ENCODE measurements around the gene TESMIN. TPM values are rescaled to one million over a fixed set of nuclear protein-coding genes. Genes with fewer than 3 reads are reported as not detected.

TESMIN gene
- total RNA-seq, 1 experiment from 2014 or later: 78.8 TPM

DNA sequence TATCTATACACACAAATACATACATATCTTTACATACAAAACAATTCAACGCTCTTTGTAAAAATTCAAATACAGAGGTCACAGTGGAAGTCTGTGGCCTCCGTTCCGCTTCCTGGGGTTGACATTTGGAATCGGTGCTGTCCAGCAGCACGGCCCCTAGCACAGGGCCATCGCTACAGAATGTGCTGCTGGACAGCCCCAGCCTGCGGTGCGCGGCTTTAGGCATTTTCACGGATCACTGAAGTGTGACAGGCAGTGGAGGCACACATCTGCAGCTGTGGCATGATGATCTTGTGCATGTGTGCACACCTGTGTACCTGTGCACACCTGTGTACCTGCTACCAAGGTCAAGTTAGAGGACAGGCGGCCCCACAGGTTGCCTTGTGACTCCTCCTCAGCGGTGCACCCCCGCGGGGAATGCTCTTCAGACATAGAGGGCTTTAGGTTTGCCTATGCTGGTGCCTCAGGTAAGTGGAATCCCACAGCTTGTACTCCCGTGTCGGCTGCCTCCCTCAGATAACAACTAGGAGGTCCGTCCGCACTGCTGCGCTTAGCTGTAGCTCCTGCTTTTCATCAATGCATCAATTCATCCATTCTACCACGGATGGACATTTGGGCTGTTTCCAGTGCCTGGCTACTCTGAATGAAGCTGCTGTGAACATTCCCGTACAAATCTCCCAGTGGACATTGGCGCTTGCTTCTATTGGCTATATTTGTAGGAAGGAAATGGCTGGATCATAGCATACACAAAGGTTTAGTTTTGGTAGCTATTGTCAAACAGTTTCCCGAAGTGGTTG lies 37.1 kb downstream of the TESMIN start:
- Mint-ChIP-seq H3K4me1 (peaks cover 16% of the 10 kb centered on the region), H3K9me3 (no peaks in the 10 kb centered on the region; the same call in 1 of the 2 replicates), H3K36me3 (peaks cover 4% of the 10 kb centered on the region; the same call in 1 of the 2 replicates), H3K27me3 (ENCODE audit: low read depth) (no peaks in the 10 kb centered on the region), H3K27ac (peak overlapping the region; percentile 17), H3K4me3 (no peak overlapping the region)
- no peak for ATAC-seq
- no peak for DNase-seq (ENCODE audit: low spot score)
- TF ChIP-seq RORB (CRISPR knock-in tag; IDR thresholded peaks at IDR 0.05) (no peak), SP1 (CRISPR knock-in tag; conservative IDR thresholded peaks at IDR 0.05) (no peak), ZNF317 (CRISPR knock-in tag; IDR thresholded peaks at IDR 0.05; ENCODE audit: borderline replicate concordance, low read depth) (no peak), FOXJ3 (CRISPR knock-in tag; IDR thresholded peaks at IDR 0.05; ENCODE audit: borderline replicate concordance) (no peak), ZNF416 (CRISPR knock-in tag; IDR thresholded peaks at IDR 0.05) (no peak), TCF7 (CRISPR knock-in tag; IDR thresholded peaks at IDR 0.05; ENCODE audit: low read depth) (no peak)
- ChIA-PET CTCF (interaction anchor here (0.6 to 1.1 kb wide), 4 partner anchors 8 to 651 kb away, joined by 3 to 6 read pairs (median 4); no protein-coding TSS in a partner anchor), POLR2A (no interaction called here)

DNA sequence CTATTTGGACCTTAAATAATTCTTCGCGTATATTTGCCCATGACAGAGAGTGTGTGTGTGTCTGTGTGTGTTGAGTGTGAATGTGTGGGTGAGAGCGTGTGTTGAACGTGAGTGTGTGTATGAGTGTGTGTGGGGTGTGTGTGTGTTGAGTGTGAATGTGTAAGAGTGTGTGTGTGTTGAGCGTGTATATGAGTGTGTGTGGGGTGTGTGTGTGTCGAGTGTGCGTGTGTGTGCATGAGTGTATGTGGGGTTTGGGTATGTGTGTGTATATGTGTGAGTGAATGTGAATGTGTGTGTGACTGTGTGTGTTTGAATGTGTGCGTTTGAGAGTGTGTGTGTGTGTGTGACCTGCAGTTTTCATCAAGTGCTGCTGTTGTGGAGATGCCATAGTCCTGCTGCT lies 40.2 kb downstream of the TESMIN start:
- Mint-ChIP-seq H3K4me3 (no peak overlapping the region), H3K27me3 (ENCODE audit: low read depth) (no peaks in the 10 kb centered on the region), H3K27ac (peak overlapping the region; percentile 3), H3K36me3 (no peaks in the 10 kb centered on the region; the same call in 1 of the 2 replicates), H3K4me1 (peaks cover 39% of the 10 kb centered on the region), H3K9me3 (no peaks in the 10 kb centered on the region)
- TF ChIP-seq, protein P1, sequence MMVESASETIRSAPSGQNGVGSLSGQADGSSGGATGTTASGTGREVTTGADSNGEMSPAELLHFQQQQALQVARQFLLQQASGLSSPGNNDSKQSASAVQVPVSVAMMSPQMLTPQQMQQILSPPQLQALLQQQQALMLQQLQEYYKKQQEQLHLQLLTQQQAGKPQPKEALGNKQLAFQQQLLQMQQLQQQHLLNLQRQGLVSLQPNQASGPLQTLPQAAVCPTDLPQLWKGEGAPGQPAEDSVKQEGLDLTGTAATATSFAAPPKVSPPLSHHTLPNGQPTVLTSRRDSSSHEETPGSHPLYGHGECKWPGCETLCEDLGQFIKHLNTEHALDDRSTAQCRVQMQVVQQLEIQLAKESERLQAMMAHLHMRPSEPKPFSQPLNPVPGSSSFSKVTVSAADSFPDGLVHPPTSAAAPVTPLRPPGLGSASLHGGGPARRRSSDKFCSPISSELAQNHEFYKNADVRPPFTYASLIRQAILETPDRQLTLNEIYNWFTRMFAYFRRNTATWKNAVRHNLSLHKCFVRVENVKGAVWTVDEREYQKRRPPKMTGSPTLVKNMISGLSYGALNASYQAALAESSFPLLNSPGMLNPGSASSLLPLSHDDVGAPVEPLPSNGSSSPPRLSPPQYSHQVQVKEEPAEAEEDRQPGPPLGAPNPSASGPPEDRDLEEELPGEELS (CRISPR knock-in tag; IDR thresholded peaks at IDR 0.05): no peak
- TF ChIP-seq, protein P2, sequence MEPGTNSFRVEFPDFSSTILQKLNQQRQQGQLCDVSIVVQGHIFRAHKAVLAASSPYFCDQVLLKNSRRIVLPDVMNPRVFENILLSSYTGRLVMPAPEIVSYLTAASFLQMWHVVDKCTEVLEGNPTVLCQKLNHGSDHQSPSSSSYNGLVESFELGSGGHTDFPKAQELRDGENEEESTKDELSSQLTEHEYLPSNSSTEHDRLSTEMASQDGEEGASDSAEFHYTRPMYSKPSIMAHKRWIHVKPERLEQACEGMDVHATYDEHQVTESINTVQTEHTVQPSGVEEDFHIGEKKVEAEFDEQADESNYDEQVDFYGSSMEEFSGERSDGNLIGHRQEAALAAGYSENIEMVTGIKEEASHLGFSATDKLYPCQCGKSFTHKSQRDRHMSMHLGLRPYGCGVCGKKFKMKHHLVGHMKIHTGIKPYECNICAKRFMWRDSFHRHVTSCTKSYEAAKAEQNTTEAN (CRISPR knock-in tag; IDR thresholded peaks at IDR 0.05): peak; percentile 59; the same call in 1 of the 2 replicates
- CTCF ChIA-PET: no interaction called here
- DNase-seq (ENCODE audit: low spot score) (no peak), ATAC-seq (no peak)
- POLR2A ChIA-PET: no interaction called here

DNA sequence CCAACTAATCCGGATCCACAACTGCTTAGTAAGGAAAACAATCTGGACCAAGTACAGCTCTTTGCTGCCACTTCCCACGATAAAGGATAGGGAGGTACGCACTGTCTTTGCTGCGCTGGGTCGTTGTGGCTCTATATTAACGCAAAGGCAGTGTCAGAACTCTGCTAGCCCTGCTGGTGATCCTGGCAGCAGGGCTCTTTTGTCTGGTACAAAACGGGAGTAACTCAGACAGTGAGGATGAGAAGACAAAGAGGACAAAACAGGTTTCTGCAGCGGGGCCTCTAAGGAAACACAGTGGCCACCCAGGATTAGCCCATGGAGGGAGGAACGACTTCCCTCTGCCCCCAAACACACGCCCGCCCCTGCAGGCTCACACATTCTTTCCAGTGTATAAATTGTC lies 40.9 kb downstream of the TESMIN start:
- no peak for TF ChIP-seq TP53 (CRISPR knock-in tag; IDR thresholded peaks at IDR 0.05)
- TF ChIP-seq, protein P3, sequence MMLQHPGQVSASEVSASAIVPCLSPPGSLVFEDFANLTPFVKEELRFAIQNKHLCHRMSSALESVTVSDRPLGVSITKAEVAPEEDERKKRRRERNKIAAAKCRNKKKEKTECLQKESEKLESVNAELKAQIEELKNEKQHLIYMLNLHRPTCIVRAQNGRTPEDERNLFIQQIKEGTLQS (CRISPR knock-in tag; conservative IDR thresholded peaks at IDR 0.05): no peak
- TF ChIP-seq CBFB (CRISPR knock-in tag; IDR thresholded peaks at IDR 0.05; ENCODE audit: low read depth): no peak
- TF ChIP-seq, protein P4, sequence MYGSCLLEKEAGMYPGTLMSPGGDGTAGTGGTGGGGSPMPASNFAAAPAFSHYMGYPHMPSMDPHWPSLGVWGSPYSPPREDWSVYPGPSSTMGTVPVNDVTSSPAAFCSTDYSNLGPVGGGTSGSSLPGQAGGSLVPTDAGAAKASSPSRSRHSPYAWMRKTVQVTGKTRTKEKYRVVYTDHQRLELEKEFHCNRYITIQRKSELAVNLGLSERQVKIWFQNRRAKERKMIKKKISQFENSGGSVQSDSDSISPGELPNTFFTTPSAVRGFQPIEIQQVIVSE (CRISPR knock-in tag; IDR thresholded peaks at IDR 0.05; ENCODE audit: borderline replicate concordance): no peak
- no peak for TF ChIP-seq TEAD4 (CRISPR knock-in tag; IDR thresholded peaks at IDR 0.05)
- no peak for TF ChIP-seq RELA (CRISPR knock-in tag; IDR thresholded peaks at IDR 0.05; ENCODE audit: borderline replicate concordance)
- TF ChIP-seq ZNF396 (CRISPR knock-in tag; IDR thresholded peaks at IDR 0.05; ENCODE audit: borderline replicate concordance): no peak
- TF ChIP-seq, protein P5, sequence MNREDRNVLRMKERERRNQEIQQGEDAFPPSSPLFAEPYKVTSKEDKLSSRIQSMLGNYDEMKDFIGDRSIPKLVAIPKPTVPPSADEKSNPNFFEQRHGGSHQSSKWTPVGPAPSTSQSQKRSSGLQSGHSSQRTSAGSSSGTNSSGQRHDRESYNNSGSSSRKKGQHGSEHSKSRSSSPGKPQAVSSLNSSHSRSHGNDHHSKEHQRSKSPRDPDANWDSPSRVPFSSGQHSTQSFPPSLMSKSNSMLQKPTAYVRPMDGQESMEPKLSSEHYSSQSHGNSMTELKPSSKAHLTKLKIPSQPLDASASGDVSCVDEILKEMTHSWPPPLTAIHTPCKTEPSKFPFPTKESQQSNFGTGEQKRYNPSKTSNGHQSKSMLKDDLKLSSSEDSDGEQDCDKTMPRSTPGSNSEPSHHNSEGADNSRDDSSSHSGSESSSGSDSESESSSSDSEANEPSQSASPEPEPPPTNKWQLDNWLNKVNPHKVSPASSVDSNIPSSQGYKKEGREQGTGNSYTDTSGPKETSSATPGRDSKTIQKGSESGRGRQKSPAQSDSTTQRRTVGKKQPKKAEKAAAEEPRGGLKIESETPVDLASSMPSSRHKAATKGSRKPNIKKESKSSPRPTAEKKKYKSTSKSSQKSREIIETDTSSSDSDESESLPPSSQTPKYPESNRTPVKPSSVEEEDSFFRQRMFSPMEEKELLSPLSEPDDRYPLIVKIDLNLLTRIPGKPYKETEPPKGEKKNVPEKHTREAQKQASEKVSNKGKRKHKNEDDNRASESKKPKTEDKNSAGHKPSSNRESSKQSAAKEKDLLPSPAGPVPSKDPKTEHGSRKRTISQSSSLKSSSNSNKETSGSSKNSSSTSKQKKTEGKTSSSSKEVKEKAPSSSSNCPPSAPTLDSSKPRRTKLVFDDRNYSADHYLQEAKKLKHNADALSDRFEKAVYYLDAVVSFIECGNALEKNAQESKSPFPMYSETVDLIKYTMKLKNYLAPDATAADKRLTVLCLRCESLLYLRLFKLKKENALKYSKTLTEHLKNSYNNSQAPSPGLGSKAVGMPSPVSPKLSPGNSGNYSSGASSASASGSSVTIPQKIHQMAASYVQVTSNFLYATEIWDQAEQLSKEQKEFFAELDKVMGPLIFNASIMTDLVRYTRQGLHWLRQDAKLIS (CRISPR knock-in tag; IDR thresholded peaks at IDR 0.05; ENCODE audit: borderline replicate concordance): no peak
- TF ChIP-seq ZNF232 (CRISPR knock-in tag; IDR thresholded peaks at IDR 0.05): no peak
- ChIA-PET POLR2A (no interaction called here), CTCF (interaction anchor here (0.6 kb wide), 1 partner anchor 100 kb away, joined by 3 read pairs; no protein-coding TSS in a partner anchor)
- Mint-ChIP-seq H3K27ac (peak overlapping the region; percentile 73; the same call in 1 of the 2 replicates), H3K4me3 (no peak overlapping the region), H3K27me3 (ENCODE audit: low read depth) (no peaks in the 10 kb centered on the region), H3K36me3 (no peaks in the 10 kb centered on the region; the same call in 1 of the 2 replicates), H3K9me3 (no peaks in the 10 kb centered on the region), H3K4me1 (peaks cover 40% of the 10 kb centered on the region)
- DNase-seq (ENCODE audit: low spot score) (no peak), ATAC-seq (no peak)
